NCI-H2029 treated with DMSO at 0.1 percent for 48 hours (cell line): ENCODE measurements around the gene BANF2.

ENCODE experiments used
- DNase-seq: peaks from one replicate; lab custom pipeline; 2025; lab: John Stamatoyannopoulos, UW

BANF2 gene

DNA sequence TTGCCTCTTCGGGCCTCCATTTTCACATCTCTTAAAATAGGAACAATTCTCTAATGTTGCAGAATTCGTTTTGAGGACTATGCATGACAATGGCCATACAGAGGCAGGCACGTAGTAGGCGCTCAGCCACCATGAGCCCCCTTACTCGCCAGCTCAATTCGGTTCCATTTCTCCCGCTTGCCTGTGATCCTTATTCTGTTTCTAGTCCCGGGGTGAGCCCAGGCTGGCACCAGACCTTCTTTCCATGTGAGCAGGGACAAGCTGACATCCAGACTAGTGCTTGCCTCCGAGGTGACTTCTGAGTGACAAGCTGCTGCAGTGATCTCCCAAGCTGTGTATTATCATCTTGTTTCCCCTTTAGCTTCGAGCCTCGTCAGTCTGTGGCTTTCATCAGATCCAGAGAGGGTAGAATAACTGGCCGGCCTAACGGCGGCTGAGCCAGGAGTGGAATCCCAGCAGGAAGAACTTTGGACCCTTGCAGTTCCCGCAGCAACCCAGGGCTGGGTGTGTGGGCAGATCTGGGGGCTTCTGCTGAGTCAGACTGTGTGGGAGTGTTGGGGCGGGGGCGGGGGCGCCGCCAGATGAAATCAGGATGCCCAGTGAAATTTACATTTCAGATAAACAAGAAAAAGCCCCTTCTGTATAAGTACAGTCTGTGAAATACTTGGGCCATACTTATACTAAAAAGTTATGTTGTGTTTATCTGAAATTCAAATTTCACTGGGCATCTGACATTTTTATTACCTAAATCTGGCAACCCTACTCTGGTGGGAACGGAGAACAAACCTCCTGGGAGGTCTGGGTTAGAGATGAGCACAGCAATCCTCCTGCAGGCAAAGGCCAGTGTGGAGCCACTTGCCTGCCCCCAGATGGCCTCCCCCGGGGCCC, 10.9 kb downstream of the BANF2 start:
- DNase-seq, result no peak

DNA sequence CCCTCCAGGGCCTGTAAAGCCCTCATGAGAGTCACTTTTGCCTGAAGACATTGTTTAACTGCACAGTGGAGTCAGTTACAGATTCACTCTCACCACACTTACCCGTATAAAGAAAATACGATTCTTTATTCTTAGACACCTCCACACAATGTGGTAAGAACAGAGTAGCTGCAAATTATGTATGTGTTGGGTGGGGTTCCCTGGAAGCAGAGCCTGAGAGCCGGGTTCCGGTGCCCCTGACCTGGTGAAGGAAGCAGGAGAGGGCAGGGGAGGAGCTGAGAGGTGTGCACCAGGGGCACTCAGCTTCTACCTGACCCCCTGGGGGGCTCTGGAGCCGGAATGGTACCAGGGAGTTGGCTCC, 11.5 kb downstream of the BANF2 start:
- DNase-seq, result no peak

DNA sequence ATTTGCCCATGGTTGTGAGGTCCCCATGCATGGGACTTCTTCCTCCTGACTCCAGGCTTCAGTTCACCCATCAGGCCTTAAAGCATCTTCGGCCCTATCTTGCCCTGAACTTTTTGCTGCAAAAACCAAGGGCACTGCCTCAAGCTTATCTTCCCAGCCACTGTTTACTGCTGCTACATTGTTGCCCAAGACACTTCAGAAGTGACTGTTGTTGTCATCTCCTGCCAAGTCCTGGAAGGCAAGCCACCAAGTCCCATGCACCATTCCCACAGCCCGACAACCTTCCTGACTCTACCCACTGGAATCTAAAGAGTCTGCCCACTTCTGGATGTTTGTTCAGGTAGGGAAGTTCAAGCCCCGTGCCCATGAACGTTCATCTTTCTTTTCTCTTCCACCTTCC, 12.4 kb downstream of the BANF2 start:
- DNase-seq, result no peak

DNA sequence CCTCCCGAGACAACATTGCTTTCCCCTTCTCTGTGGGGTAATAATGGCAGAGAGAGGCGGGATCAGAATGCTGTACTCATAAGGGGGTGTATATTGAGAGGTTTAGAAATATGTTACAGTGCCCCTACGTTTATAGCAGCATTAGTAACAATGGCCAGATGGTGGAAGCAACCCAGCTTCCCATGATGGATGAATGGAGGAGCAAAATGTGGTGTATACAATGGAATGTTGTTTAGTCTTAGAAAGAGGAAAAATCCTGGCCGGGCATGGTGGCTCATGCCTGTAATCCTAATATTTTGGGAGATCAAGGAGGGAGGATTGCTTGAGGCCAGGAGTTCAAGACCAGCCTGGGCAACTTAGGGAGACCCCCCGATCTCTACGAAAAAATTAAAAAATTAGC, 12.9 kb downstream of the BANF2 start:
- DNase-seq, result no peak

DNA sequence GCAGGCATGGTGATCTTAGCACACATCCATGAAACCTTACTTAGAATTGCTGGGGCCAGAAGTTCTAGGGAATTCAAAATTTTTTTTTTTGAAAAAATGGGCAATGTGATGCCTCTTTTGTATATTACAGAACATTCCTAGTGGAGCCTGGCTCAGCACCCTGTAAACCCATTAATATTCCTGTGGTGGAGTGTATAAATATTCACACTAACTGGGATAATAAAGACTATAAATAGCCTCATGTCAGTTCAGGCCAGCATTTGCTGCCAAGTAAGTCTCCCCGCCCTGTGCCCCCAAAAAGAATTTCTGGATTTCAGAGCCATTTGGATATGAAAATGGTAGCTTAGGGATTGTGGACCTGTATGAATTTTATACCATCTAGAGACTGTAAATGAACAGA, 14.8 kb downstream of the BANF2 start:
- DNase-seq, result no peak

DNA sequence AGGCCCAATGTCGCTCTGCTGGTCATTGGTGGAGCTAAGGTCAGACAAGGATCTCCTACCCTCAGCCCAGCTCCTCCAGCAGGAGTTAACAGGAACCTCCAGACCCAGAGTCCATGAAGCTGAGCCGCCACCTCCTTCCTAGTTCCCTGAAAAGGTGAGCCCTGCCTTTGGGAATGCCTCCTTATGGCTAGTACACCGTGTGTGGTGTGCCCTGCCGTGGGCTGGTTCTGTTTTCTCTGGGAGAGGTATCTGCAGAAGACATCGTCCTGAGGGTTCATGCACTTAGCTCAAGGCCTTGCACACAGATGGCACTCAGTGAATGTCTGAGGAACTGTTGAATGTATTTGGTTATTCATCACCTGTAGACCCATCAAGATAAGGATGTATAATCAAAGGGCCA, 15.3 kb downstream of the BANF2 start:
- no peak for DNase-seq

DNA sequence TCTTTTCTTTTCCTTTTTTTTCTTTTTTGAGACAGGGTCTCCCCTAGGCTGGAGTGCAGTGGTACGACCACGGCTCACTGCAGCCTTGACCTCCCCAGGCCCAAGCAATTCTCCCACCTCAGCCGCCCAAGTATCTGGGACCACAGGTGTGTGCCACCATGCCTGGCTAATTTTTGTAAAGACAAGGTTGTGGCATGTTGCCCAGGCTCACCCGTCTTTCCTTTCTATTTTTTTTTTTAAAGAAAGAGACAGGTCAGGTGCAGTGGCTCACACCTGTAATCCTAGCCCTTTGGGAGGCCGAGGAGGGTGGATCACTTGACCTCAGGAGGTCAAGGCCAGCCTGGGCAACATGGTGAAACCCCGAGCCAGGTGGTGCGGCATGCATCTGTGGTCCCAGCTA, 16.6 kb downstream of the BANF2 start:
- no peak for DNase-seq

DNA sequence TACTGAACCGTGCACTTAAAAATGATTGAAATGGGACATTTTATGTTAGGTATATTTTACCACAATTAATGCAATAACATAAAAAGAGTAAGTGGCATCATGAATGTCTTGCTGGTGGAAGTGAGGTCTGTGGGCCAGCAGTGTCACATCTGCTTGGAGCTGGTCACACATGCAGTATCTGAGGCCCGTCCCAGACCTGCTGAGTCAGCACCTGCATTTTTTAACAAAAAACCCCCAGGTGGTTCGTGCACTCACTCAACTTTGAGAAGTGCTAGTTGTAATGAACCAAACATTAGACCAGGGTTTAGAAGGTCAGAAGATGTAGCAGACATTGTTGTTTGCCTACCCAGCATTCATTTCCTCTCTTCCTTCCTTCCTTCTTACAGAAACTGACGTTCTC, 21.0 kb downstream of the BANF2 start:
- DNase-seq, result no peak

DNA sequence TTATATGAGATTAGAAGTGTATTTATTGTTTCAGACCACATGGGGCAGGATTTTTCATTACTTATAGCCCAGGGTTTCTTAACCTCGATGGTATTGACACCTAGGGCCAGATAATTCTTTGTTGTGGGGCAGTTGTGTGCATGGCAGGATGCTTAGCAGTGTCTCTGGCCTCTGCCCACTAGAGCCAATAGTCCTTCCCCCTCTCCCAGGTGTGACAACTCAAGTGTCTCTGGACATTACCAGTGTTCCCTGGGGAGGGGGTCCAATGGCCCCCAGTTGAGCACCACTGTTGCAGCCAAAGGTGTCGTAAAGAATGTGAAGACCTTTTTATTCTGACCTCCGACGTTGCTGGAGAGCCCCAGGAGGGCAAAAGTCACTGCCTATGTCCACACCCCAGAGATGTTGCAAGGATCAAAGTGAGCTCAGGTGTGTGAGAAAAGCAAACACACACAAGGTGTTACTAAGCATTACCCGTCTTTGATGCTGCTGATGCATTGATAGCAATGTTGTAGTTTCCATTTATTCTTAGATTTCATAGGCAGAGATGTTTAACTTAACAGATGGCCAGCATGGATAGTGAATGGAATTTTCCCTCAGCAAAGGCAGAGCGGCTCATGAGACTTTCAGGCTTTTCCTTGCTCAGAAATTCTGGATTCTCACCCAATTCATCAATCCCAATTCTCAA, 22.2 kb downstream of the BANF2 start:
- DNase-seq, result no peak

DNA sequence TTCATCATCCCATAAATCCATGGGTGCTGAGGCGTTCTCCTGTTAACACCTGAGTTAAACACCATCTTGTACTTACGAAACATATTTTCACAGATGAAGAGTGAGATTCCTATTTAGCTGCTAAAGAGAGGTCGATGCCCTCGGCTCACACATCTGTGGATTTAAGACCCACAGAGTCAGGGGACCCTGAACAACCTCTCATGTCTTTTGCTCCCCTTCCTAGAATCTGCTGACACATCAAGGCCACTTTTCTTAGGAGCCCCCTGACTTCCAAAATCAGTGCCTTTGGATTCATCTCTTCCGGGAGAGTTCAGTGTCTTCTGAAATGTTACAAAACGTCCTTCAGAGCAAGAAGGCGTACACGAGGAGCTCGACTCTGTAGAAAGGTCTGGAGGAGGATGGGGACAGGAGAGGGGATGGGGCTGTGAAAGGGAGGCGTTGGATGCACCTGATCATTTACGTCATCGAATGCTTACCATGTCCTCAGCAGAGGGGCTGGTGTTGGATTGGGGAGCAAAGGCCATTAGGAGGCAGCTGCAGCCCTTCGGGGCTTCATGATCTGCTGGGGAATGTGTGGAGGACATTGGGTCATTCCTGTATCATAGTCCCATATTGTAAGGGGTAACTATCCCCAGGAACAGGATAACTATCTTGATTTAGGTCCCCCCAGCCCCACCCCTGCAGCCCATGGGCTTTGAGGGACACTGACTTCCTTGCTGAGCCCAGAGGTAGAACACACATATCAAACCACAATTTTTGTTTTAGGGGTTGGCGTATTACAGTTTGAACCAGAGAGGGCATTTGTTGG, 22.9 kb downstream of the BANF2 start:
- no peak for DNase-seq

DNA sequence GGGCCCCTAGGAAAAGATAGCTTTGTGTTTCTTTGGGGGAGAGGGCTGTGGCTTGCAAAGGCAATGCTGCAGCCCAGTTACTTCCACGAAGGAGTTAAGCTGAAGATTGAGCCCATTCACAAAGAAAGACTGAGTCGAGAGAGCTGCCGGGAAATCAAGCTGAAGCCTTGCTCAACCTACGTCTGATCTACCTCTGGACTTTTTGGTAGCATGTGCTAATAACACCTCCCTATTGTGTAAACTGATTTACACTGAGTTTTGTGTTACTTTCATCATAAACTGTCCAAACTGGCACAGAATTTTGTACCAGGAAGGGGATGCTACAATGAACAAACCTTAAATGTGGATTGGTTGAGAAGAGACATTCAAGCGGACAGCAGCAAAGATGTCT, 23.5 kb downstream of the BANF2 start:
- DNase-seq, result no peak

DNA sequence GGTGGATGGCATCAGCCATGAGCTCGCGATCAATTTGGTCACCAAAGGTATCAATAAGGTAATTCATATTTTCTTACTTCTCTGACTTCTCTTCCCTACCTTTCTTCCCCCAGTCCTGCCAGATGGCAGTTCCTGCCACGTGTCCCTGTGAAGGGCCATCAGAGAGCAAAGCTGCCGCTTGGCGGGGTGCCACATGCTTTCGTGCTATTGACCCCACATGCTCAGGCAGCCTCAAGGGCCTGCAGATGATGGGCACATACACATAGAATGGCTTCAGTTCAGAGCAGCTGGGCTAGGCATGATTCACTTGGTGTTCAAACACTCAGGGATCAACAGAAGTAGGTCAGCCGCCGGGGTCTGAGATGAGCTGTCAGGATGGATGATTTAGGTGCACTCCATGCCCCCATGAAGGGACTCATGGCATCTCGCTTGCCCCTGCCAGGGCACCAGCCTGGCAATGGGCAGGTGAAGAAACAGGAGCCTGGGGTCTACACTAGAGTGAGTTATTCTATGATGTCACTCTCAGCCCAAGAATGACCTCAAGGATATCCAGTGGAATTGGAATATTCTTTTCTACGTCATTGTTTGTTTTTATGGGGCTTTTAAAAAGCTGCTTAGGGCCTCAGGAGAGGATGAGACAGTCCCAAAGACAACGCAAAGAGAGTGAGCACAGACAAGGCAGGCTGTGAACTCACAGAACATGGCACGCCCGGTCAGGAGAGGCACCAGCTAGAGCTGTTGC, 25.5 kb downstream of the BANF2 start:
- DNase-seq, result peak; percentile 92

DNA sequence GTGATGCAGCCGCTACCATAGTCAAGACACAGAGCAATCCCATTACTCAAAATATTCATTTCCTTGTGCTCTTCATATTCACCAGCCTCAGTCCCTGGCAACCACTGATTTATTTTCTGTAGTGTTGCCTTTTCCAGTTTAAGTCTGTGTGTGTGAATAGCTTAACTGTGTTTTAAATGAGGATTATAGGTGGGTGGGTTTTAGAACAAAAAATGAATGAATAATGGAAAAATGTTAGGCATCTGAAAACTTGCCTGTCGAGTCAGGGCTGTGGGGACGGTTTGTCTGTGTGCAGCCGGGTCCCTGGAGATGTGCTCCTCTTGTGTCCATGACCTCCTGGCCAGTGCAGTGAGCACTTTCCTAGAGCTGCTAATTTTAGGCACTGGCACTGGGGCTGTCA, 27.1 kb downstream of the BANF2 start:
- no peak for DNase-seq

DNA sequence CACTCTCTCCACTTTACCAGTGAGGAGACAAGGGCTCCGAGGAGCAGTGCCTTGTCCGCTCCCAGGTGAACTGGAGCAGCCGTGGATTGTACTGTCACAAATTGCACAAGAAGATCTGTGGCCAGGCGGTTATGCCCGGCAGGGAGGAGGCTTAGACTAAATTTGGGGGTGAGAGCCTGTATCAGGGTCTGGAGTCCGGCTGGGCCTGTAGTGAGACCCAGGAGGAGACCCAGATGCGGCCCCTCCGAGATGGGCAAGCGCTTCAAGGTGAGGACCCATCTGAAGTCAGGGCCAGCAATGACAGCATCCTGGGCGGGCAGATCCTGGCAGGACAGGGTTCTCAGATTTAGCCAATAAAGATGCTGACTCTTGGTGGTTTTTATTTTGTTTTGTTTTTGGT, 27.6 kb downstream of the BANF2 start:
- no peak for DNase-seq

DNA sequence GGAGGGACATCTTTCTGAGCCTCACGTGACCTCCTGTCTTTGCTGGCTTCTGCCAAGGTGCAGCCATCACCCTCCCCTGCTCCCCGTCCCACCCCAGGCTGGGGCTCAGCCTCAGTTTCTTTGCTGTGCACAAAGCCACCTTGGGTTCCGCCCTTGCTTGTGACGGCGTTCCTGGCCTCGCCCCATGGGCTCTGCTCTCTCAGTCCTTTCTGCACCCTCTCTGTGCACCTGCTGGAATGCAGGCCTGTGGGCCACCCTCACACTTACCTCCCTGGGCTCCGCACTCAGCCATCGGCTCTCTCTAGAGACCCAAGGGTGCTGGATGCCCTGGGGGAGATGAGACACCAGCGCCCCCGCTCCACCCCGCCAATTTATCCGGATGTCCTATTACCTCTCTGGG, 28.3 kb downstream of the BANF2 start:
- DNase-seq, result no peak

DNA sequence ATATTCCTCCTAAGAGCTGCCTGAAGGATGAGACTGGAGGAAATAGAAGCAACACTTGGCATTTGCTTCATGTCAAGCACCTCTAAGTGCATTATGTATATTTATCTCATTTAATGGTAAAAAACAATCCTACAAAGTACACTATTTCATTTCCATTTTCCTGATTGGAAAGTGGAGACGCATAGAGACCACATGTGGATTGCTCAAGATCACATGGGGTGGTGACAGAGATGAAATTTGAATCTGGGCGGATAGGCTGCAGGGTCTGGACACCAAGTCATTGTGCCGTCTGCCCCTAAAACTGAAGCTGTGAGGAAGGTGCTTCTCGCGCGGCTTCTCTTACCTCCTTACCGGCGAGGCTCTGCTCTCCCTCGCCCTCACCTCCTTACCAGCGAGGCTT, 30.3 kb downstream of the BANF2 start:
- DNase-seq, result no peak

DNA sequence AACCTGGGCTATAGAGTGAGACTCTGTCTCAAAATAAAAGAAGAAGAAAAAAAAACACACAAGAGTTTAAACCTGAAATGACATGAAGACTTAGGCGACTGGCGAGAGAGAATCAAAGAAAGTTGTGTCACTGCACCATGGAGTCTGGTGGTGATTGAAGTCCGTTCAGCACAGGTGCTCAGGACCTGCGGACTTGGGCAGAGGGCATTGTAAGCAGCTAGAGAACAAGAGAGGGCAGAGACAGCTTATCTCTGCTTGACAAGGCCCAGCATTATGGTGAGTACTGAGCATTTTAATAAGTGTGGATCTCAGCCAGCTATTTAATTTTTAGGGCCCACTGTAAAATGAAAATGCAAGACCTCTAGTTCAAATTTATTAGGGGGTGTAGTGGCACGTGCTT, 31.5 kb downstream of the BANF2 start:
- no peak for DNase-seq

DNA sequence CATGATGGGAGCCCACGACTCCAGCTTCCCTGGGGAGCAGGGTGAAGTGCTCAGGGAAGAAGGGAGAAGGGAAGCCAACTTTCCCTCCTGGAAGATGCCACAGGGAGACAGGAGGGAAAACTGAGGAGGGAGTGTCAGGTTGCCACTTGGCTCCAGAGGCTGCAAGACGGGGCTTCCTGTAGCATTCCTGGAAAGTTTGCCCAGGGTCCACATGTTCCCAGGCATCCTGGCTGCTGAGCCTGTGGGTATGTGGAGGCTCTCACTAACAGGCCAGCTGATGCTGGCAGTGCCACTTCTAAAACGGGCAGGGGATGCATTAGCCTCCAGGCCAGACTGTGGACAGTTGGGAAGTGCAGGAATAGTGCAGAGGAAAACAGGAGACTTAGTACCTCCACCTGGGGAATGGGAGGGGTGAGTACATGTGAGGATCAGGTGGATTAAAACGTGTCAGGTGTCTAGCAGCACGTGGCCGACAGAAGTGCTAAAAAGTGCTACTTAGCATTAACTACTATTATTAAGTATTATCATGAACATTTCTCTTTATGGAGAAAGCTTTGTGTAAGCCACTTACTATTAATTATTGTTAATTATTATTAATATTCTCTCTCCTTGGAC, 33.2 kb downstream of the BANF2 start:
- no peak for DNase-seq

DNA sequence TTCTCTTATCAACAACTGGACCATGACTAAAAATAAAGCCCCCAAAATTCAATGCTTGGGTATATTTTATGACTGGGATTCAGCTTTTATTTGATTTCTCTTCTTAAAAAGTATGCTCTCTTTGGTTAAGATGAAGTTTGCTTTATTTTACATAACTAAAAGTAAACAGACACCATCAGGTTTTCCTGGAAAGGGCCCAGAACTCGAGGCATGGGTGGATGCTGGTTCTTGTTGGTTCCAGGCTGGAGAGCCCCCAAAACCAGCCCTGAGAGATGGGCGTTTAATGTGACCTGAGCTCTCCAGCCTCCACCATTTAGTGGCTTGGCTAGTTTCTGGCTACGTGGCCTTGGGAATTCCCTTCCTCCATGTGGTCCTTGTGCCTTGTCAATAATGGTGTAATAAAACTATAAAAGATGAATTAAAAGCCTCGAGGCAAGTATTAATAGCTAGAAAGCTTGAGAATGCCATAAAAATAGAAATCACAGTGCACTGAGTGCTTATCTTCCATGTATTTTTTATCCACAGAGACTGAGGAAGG, 34.1 kb downstream of the BANF2 start:
- no peak for DNase-seq

DNA sequence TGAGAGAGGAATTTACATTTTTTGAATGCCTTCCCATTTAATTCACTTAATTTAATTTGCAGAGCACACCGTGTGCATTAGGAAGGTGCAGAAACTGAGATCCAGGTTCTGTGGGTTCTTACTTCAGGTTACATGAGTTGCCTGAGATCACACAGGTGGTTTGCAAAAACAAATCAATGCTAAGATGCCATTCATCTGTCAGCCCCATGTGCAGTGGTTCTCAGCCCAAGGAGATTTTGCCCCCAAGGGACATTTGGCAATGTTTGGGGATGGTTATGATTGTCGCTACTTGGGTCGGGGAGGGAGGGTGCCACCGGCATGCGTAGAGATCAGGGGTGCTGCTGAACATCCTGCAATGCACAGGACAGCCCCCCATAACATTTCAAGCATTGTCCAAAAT, 34.6 kb downstream of the BANF2 start:
- no peak for DNase-seq

DNA sequence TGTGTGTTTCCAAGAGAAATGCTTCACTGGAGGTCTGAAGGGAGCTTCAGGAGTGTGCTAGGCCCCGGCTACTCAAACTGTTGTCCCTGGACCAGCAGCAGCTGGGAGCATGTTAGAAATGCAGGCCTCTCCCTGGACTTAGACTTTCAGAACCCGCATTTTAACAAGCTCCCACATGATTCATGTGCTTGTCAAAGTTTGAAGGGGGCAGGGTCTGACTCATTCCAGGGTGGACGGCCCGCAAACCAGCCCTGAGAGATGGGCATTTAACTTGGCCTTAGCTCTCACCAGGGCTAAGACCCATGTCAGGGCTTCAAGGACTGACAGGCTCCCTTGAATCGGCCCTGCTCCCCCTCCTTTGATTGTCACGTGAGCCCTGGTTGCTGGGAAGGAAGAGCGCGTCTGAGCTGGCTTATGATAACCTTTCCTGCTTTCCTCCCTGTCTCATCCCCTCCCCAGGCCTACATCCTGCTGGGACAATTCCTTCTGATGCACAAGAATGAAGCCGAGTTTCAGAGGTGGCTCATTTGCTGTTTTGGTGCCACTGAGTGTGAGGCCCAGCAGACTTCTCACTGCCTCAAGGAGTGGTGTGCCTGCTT, 35.5 kb downstream of the BANF2 start:
- DNase-seq, result no peak
